SK-N-SH treated with all-trans-retinoic acid at 6 μM for 48 hours (cell line): Measurements from ENCODE around the gene NAALADL2.

ENCODE experiments used
- ARNTL ChIP-seq: fragments of 450-650 bp; formaldehyde crosslinking; IDR thresholded peaks from 2 replicates; pipeline ENCODE4 v1.5.0; 2020; ENCODE audit warnings: low read depth, mild to moderate bottlenecking, moderate library complexity, borderline replicate concordance
- BACH2 ChIP-seq: fragments of 250-450 bp; sonication (Bioruptor Pico); IDR thresholded peaks from 2 replicates; pipeline ENCODE4 v1.9.0; 2021; ENCODE audit warnings: mild to moderate bottlenecking, borderline replicate concordance
- CSDC2 ChIP-seq: fragments of 250-450 bp; sonication (Bioruptor Pico); IDR thresholded peaks from 2 replicates; pipeline ENCODE4 v1.5.0; 2020; ENCODE audit warnings: mild to moderate bottlenecking, moderate library complexity
- CSRNP3 ChIP-seq: fragments of 250-450 bp; sonication (Bioruptor Pico); IDR thresholded peaks from 2 replicates; pipeline ENCODE4 v1.5.1; 2021; ENCODE audit warnings: mild to moderate bottlenecking, moderate library complexity
- ESRRG ChIP-seq: fragments of 250-450 bp; sonication (Bioruptor Pico); IDR thresholded peaks from 2 replicates; pipeline ENCODE4 v1.6.1; 2021; ENCODE audit warnings: mild to moderate bottlenecking
- GLIS3 ChIP-seq: fragments of 250-450 bp; sonication (Bioruptor Pico); IDR thresholded peaks from 2 replicates; pipeline ENCODE4 v1.5.0; 2020; ENCODE audit warnings: mild to moderate bottlenecking, moderate library complexity
- ISL1 ChIP-seq: fragments of 250-450 bp; sonication (Bioruptor Pico); IDR thresholded peaks from 2 replicates; pipeline ENCODE4 v2.1.2; 2022; ENCODE audit warnings: mild to moderate bottlenecking, moderate library complexity
- POU6F1 ChIP-seq: fragments of 250-450 bp; sonication (Bioruptor Pico); IDR thresholded peaks from 2 replicates; pipeline ENCODE4 v1.8.0; 2021; ENCODE audit warnings: low read depth, mild to moderate bottlenecking, moderate library complexity, borderline replicate concordance
- RARB ChIP-seq: fragments of 250-450 bp; sonication (Bioruptor Pico); IDR thresholded peaks from 2 replicates; pipeline ENCODE4 v1.8.0; 2021; ENCODE audit warnings: mild to moderate bottlenecking, moderate library complexity
- ZFP3 ChIP-seq: fragments of 250-450 bp; sonication (Bioruptor Pico); IDR thresholded peaks from 2 replicates; pipeline ENCODE4 v1.5.0; 2020; ENCODE audit warnings: mild to moderate bottlenecking, moderate library complexity
- ZFP30 ChIP-seq: fragments of 450-650 bp; formaldehyde crosslinking; IDR thresholded peaks from 2 replicates; pipeline ENCODE4 v1.5.0; 2022; ENCODE audit warnings: mild to moderate bottlenecking, moderate library complexity

- no peak for TF ChIP-seq ARNTL
- TF ChIP-seq ZFP3 (CRISPR knock-in tag): no peak
- no peak for TF ChIP-seq GLIS3 (CRISPR knock-in tag)
- TF ChIP-seq POU6F1 (CRISPR knock-in tag): no peak
- TF ChIP-seq RARB (CRISPR knock-in tag): no peak
- no peak for TF ChIP-seq ESRRG (CRISPR knock-in tag)
- no peak for TF ChIP-seq CSRNP3 (CRISPR knock-in tag)
- TF ChIP-seq ISL1 (CRISPR knock-in tag): no peak
- TF ChIP-seq CSDC2 (CRISPR knock-in tag): no peak
- no peak for TF ChIP-seq BACH2 (CRISPR knock-in tag)
- TF ChIP-seq ZFP30 (CRISPR knock-in tag): no peak
These were observed 420.3 kb downstream of the NAALADL2 start for GRCh38 chr3:175279457-175279856.
